ENCODE measurements around the gene NXPH4.
A peak's percentile ranks its signal among the peaks of the same experiment; 100 is the strongest.

NXPH4 gene

GRCh38 chr12:57219205-57219992 lies 2.8 kb downstream of the NXPH4 start:
- DNase-seq (ENCODE audit: low read depth in 3 of 3): no peak

- DNase-seq (ENCODE audit: low read depth in 3 of 3): no peak
Measured at GRCh38 chr12:57219993-57220754, 3.6 kb downstream of the NXPH4 start.

GRCh38 chr12:57220770-57221168 lies 4.2 kb downstream of the NXPH4 start:
- no peak for DNase-seq (ENCODE audit: low read depth in 3 of 3)

- DNase-seq (ENCODE audit: low read depth in 3 of 3): no peak
Measured at GRCh38 chr12:57221169-57221917, 4.7 kb downstream of the NXPH4 start.

- no peak for DNase-seq (ENCODE audit: low read depth in 3 of 3)
Measured at GRCh38 chr12:57222286-57223190, 5.9 kb downstream of the NXPH4 start.

GRCh38 chr12:57223191-57224165 lies 6.9 kb downstream of the NXPH4 start:
- DNase-seq (ENCODE audit: low read depth in 3 of 3): no peak

GRCh38 chr12:57224278-57224972 lies 7.8 kb downstream of the NXPH4 start:
- DNase-seq (ENCODE audit: low read depth in 3 of 3): no peak

GRCh38 chr12:57224973-57225679 lies 8.5 kb downstream of the NXPH4 start:
- DNase-seq (ENCODE audit: low read depth in 3 of 3): peak in 1 of 3 experiments; percentile 64

GRCh38 chr12:57225680-57226210 lies 9.2 kb downstream of the NXPH4 start:
- no peak for DNase-seq (ENCODE audit: low read depth in 3 of 3)

GRCh38 chr12:57226588-57227314 lies 10.2 kb downstream of the NXPH4 start:
- DNase-seq (ENCODE audit: low read depth in 3 of 3): no peak

GRCh38 chr12:57227315-57228115 lies 10.9 kb downstream of the NXPH4 start:
- no peak for DNase-seq (ENCODE audit: low read depth in 3 of 3)

GRCh38 chr12:57229046-57229633 lies 12.5 kb downstream of the NXPH4 start:
- DNase-seq (ENCODE audit: low read depth in 3 of 3): no peak

GRCh38 chr12:57229634-57230380 lies 13.2 kb downstream of the NXPH4 start, which contains the start of gene SHMT2:
Gene SHMT2 (plus strand): TSS chr12:57229711. CDS start chr12:57229779, 68 bp downstream.
- DNase-seq (ENCODE audit: low read depth in 3 of 3): peak; percentile 87 to 94 (median 93)

- no peak for DNase-seq (ENCODE audit: low read depth in 3 of 3)
Measured at GRCh38 chr12:57230381-57231155, 14.0 kb downstream of the NXPH4 start.

Measured in stimulated activated CD4-positive, alpha-beta T cell treated with anti-CD3 and anti-CD28 coated beads, TNF-alpha, amount 100 ng/mL, for 24 hours (primary cell).